Keratinocyte (primary cell): ENCODE data around the gene PPIP5K2. TPM values are rescaled to one million over a fixed set of nuclear protein-coding genes. Genes with fewer than 3 reads are reported as not detected.

Source experiments
- DNase-seq: peaks from one replicate; pipeline ENCODE4 v3.0.0-alpha.2; 2011; ENCODE audit warnings: low read depth, missing footprints, low spot score
- FAIRE-seq: peaks from 2 replicates; lab custom pipeline; 2011; peaks lifted over from hg19 to GRCh38; lab: Jason Lieb, UNC
- H2AFZ ChIP-seq: 2 replicates; pipeline ENCODE4 v1.6.0; 2012; ENCODE audit warnings: low read length, control low read depth, inconsistent platforms; ENCODE audit not compliant: control insufficient read depth
- H3K27ac ChIP-seq: 2 replicates; pipeline ENCODE4 v1.5.1; 2011; ENCODE audit warnings: low read length; ENCODE audit not compliant: control insufficient read depth, insufficient read depth
- H3K27me3 ChIP-seq: 3 replicates; pipeline ENCODE4 v1.6.0; 2011; ENCODE audit warnings: low read length; ENCODE audit not compliant: control insufficient read depth, insufficient read depth; ENCODE audit errors: extremely low read depth
- H3K36me3 ChIP-seq, 2 experiments: 2 replicates in 1 of 2; 3 replicates in 1 of 2; pipeline ENCODE4 v1.5.1; 2011; ENCODE audit warnings: low read length in 2 of 2, mild to moderate bottlenecking in 1 of 2; ENCODE audit not compliant: control insufficient read depth in 2 of 2, insufficient read depth in 2 of 2; ENCODE audit errors: extremely low read depth in 1 of 2
- H3K4me1 ChIP-seq: 3 replicates; pipeline ENCODE4 v1.5.1; 2011; ENCODE audit warnings: low read length; ENCODE audit not compliant: control insufficient read depth, insufficient read depth; ENCODE audit errors: extremely low read depth
- H3K4me2 ChIP-seq: 3 replicates; pipeline ENCODE4 v1.6.0; 2011; ENCODE audit warnings: low read depth, low read length; ENCODE audit not compliant: control insufficient read depth, insufficient read depth; ENCODE audit errors: extremely low read depth
- H3K4me3 ChIP-seq, 3 experiments: fragments of 200-600 bp in 1 of 3; sonication (generic) in 1 of 3; 2 replicates in 2 of 3; 3 replicates in 1 of 3; pipeline ENCODE4 v1.5.1; 2011 to 2016; ENCODE audit warnings: low read length in 3 of 3, mild to moderate bottlenecking in 3 of 3, control low read depth in 2 of 3, inconsistent platforms in 1 of 3, low read depth in 1 of 3, mixed read lengths in 1 of 3, mixed run types in 1 of 3, moderate library complexity in 1 of 3; ENCODE audit not compliant: control insufficient read depth in 2 of 3, insufficient read depth in 2 of 3; ENCODE audit errors: extremely low read depth in 1 of 3
- H3K79me2 ChIP-seq: 2 replicates; pipeline ENCODE4 v1.6.0; 2012; ENCODE audit warnings: low read length; ENCODE audit not compliant: control insufficient read depth, insufficient read depth
- H3K9ac ChIP-seq: 3 replicates; pipeline ENCODE4 v1.6.0; 2011; ENCODE audit warnings: low read length; ENCODE audit not compliant: control insufficient read depth, insufficient read depth; ENCODE audit errors: extremely low read depth
- H3K9me1 ChIP-seq: 3 replicates; pipeline ENCODE4 v1.6.0; 2011; ENCODE audit warnings: low read length; ENCODE audit not compliant: control insufficient read depth, insufficient read depth; ENCODE audit errors: extremely low read depth
- H3K9me3 ChIP-seq: 2 replicates; pipeline ENCODE4 v1.5.1; 2012; ENCODE audit warnings: low read depth, low read length; ENCODE audit not compliant: control insufficient read depth
- H4K20me1 ChIP-seq: 3 replicates; pipeline ENCODE4 v1.6.0; 2011; ENCODE audit warnings: low read length; ENCODE audit not compliant: control insufficient read depth, insufficient read depth; ENCODE audit errors: extremely low read depth
- CTCF ChIP-seq, 3 experiments: IDR thresholded peaks in 1 of 3; conservative IDR thresholded peaks in 1 of 3; optimal IDR thresholded peaks in 1 of 3; 2 replicates in 2 of 3; 3 replicates in 1 of 3; pipeline versions ENCODE3 to v1.5.1; 2011; ENCODE audit warnings: low read length in 3 of 3, mild to moderate bottlenecking in 3 of 3, moderate library complexity in 2 of 3, control low read depth in 1 of 3, inconsistent platforms in 1 of 3; ENCODE audit not compliant: insufficient read depth in 2 of 3; ENCODE audit errors: extremely low read depth in 1 of 3
- EZH2 ChIP-seq: IDR thresholded peaks from one replicate; pipeline ENCODE4 v1.6.1; 2012; ENCODE audit warnings: inconsistent platforms, mild to moderate bottlenecking, low read length, moderate library complexity
- dilution Hi-C: fragments of 300-500 bp; cut with MboI; formaldehyde crosslinking; loops from one replicate; pipeline ENCODE4 v1.7.0; 2020; ENCODE audit warnings: low sequenced_read_pairs; ENCODE audit not compliant: extremely low pct_ligation_motif_present
- polyA plus RNA-seq, 5 experiments: library from polyadenylated mRNA; depleted of rRNA in 3 of 5; stranded (reverse) in 3 of 5; stranded (forward) in 1 of 5; unstranded in 1 of 5; fragments of >200 nt; gene quantifications; 1 replicate in 1 of 5; 2 replicates in 3 of 5; 3 replicates in 1 of 5; pipeline versions ENCODE4 v1.2.1 to v1.2.3, GENCODE V29; 2011 to 2012; ENCODE audit warnings: missing spikeins in 2 of 5, low read depth in 1 of 5, low replicate concordance in 1 of 5

Gene PPIP5K2
- polyA plus RNA-seq, 1 donor (not counting 4 experiments of a cell fraction or from before 2014, with no cell fraction given): 27.8 TPM

GRCh38 chr5:103244398-103244797 lies 124.3 kb downstream of the PPIP5K2 start:
- H3K4me1 ChIP-seq: no peaks in the 10 kb centered on the region
- no peak overlapping the region for H3K4me3 ChIP-seq
- TF ChIP-seq EZH2: no peak
- TF ChIP-seq CTCF (optimal IDR thresholded peaks at IDR 0.05 in 1 of 3, IDR thresholded peaks at IDR 0.05 in 1 of 3, conservative IDR thresholded peaks at IDR 0.05 in 1 of 3; ENCODE audit: extremely low read depth in 1 of 3, insufficient read depth in 2 of 3, low read length in 3 of 3): no peak
- H3K9me1 ChIP-seq: no peaks in the 10 kb centered on the region
- H3K79me2 ChIP-seq: no peaks in the 10 kb centered on the region
- no peaks in the 10 kb centered on the region for H4K20me1 ChIP-seq
- no peak overlapping the region for H3K4me2 ChIP-seq
- H3K9me3 ChIP-seq: no peaks in the 10 kb centered on the region
- no peaks in the 10 kb centered on the region for H3K36me3 ChIP-seq
- no peak for FAIRE-seq
- H3K27ac ChIP-seq: no peak overlapping the region
- no peak overlapping the region for H3K9ac ChIP-seq
- no peak overlapping the region for H2AFZ ChIP-seq
- DNase-seq: no peak
- no peaks in the 10 kb centered on the region for H3K27me3 ChIP-seq
- dilution Hi-C loops: no loop called here

GRCh38 chr5:103245761-103246160 lies 125.7 kb downstream of the PPIP5K2 start:
- H3K9me3 ChIP-seq: no peaks in the 10 kb centered on the region
- no peak overlapping the region for H3K4me2 ChIP-seq
- dilution Hi-C loops: no loop called here

More at GRCh38 chr5:103245761-103246160, 125.7 kb downstream of the PPIP5K2 start:
- DNase-seq (no peak), FAIRE-seq (no peak)
- H3K79me2 ChIP-seq: no peaks in the 10 kb centered on the region
- H3K4me1 ChIP-seq: no peaks in the 10 kb centered on the region
- no peak overlapping the region for H3K27ac ChIP-seq
- no peak overlapping the region for H3K4me3 ChIP-seq
- H3K9me1 ChIP-seq: no peaks in the 10 kb centered on the region
- no peaks in the 10 kb centered on the region for H3K27me3 ChIP-seq
- H4K20me1 ChIP-seq: no peaks in the 10 kb centered on the region
- no peaks in the 10 kb centered on the region for H3K36me3 ChIP-seq
- TF ChIP-seq CTCF (optimal IDR thresholded peaks at IDR 0.05 in 1 of 3, IDR thresholded peaks at IDR 0.05 in 1 of 3, conservative IDR thresholded peaks at IDR 0.05 in 1 of 3; ENCODE audit: extremely low read depth in 1 of 3, insufficient read depth in 2 of 3, low read length in 3 of 3): no peak
- TF ChIP-seq EZH2: no peak
- H2AFZ ChIP-seq: no peak overlapping the region
- no peak overlapping the region for H3K9ac ChIP-seq
